ENCODE measurements around the gene SMU1.

DNA sequence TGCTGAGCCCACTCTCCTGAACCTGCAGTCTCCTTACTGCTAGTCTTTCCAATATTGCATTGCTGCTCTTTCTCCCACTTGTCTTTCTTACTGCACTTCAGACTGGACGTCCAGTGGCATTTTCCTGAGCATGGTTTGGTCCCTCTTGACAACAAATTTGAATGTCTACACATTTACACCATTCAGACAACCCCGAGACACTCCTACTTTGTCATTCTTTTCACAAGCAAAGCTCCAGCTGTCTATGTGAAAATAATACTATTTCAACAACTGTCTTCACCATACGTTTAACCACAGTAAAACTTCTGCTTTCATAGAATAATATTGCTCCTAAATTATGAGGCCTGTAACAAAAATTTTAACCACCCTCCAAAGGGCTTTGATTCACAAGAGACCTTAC lies 64.6 kb downstream of the SMU1 start:
- no peak for TF ChIP-seq CTCF (IDR thresholded peaks at IDR 0.05)
- TF ChIP-seq POLR2A (IDR thresholded peaks at IDR 0.05), result no peak
